Activated effector memory CD4-positive, alpha-beta T cell treated with anti-CD3 and anti-CD28 coated beads, Interleukin-2, amount 50 U/mL, for 16 hours (primary cell): ENCODE results near the gene WWC1.
"Not testable (repeated sequence)": the region's sequence is repeated elsewhere in the genome, so short reads cannot be mapped to it uniquely, and the experiment has no call there.

Experiments
- DNase-seq: peaks from one replicate; pipeline ENCODE4 v3.0.0-alpha.2; 2020

The WWC1 gene

GRCh38 chr5:168310541-168310940 is 19.1 kb downstream of the WWC1 start:
- DNase-seq, result not testable (repeated sequence)

- DNase-seq, result no peak
These were observed 19.7 kb downstream of the WWC1 start for GRCh38 chr5:168311061-168311566.

- no peak for DNase-seq
These were observed 21.3 kb downstream of the WWC1 start for GRCh38 chr5:168312606-168313295.

- no peak for DNase-seq
These were observed 22.3 kb downstream of the WWC1 start for GRCh38 chr5:168313596-168314204.

- no peak for DNase-seq
These were observed 23.4 kb downstream of the WWC1 start for GRCh38 chr5:168314735-168315411.

- no peak for DNase-seq
These were observed 24.1 kb downstream of the WWC1 start for GRCh38 chr5:168315416-168316138.

- DNase-seq, result no peak
These were observed 24.7 kb downstream of the WWC1 start for GRCh38 chr5:168316139-168316578.

GRCh38 chr5:168317096-168317520 is 25.7 kb downstream of the WWC1 start:
- no peak for DNase-seq

- no peak for DNase-seq
These were observed 26.2 kb downstream of the WWC1 start for GRCh38 chr5:168317521-168318147.

- DNase-seq, result no peak
These were observed 26.8 kb downstream of the WWC1 start for GRCh38 chr5:168318240-168318639.

- DNase-seq, result no peak
These were observed 28.3 kb downstream of the WWC1 start for GRCh38 chr5:168319774-168320173.

- DNase-seq, result no peak
These were observed 29.4 kb downstream of the WWC1 start for GRCh38 chr5:168320805-168321204.

GRCh38 chr5:168324859-168325630 is 33.6 kb downstream of the WWC1 start:
- no peak for DNase-seq

GRCh38 chr5:168327019-168327421 is 35.6 kb downstream of the WWC1 start:
- DNase-seq, result no peak

GRCh38 chr5:168327451-168327850 is 36.0 kb downstream of the WWC1 start:
- no peak for DNase-seq

- DNase-seq, result no peak
These were observed 36.5 kb downstream of the WWC1 start for GRCh38 chr5:168327994-168328393.

- no peak for DNase-seq
These were observed 37.4 kb downstream of the WWC1 start for GRCh38 chr5:168328814-168329213.

GRCh38 chr5:168329302-168329701 is 37.9 kb downstream of the WWC1 start:
- no peak for DNase-seq

GRCh38 chr5:168332042-168332441 is 40.6 kb downstream of the WWC1 start:
- DNase-seq, result no peak

- no peak for DNase-seq
These were observed 42.8 kb downstream of the WWC1 start for GRCh38 chr5:168334280-168334679.

- no peak for DNase-seq
These were observed 43.2 kb downstream of the WWC1 start for GRCh38 chr5:168334695-168335094.

GRCh38 chr5:168337361-168337760 is 45.9 kb downstream of the WWC1 start:
- no peak for DNase-seq
